A549 (cell line): ENCODE measurements around the gene CLSTN2. TPM values are rescaled to one million over a fixed set of nuclear protein-coding genes. Genes with fewer than 3 reads are reported as not detected.

Experiments used
- ATAC-seq, 2 experiments: fragments of 200-7000 bp in 1 of 2; fragments of >200 bp in 1 of 2; cut with Nextera tagmentation in 1 of 2; cut with Tn5 transposase in 1 of 2; 3 replicates each; pipeline versions ENCODE4 v1.8.0 to v1.9.1; 2018 to 2020; ENCODE audit warnings: mild to moderate bottlenecking in 1 of 2, moderate library complexity in 1 of 2
- CTCF ChIA-PET: fragments of 300-600 bp; sonication (Branson Sonifier 250); formaldehyde crosslinking; extraction: SDS; loops from one replicate; lab custom pipeline; 2021; ENCODE audit warnings: antibody characterized with exemption, inconsistent platforms; lab: Yijun Ruan, JAX
- POLR2A ChIA-PET: fragments of 350-600 bp; formaldehyde crosslinking; extraction: SDS; loops from one replicate; lab custom pipeline; 2021; ENCODE audit warnings: antibody characterized with exemption, inconsistent platforms; lab: Yijun Ruan, JAX
- DNase-seq, 2 experiments: peaks; one replicate each; pipeline versions ENCODE4 v3.0.0 to v3.0.0-alpha.2; 2011 to 2016; ENCODE audit warnings: low read depth in 1 of 2, low spot score in 1 of 2
- FAIRE-seq: peaks from 2 replicates; lab custom pipeline; 2011; peaks lifted over from hg19 to GRCh38; lab: Jason Lieb, UNC
- H3K27ac ChIP-seq, 2 experiments: fragments of >200 bp; sonication (Bioruptor Twin); formaldehyde crosslinking; 3 replicates each; pipeline ENCODE4 v1.5.1; 2016 to 2017
- H3K4me1 ChIP-seq: fragments of >200 bp; sonication (Bioruptor Twin); formaldehyde crosslinking; 3 replicates; pipeline ENCODE4 v1.6.1; 2016
- H3K4me2 ChIP-seq: fragments of >200 bp; sonication (Bioruptor Twin); formaldehyde crosslinking; 3 replicates; pipeline ENCODE4 v1.6.1; 2016
- H3K4me3 ChIP-seq: fragments of >200 bp; sonication (Bioruptor Twin); formaldehyde crosslinking; 3 replicates; pipeline ENCODE4 v1.5.1; 2016
- H3K9me3 ChIP-seq: fragments of >200 bp; sonication (Bioruptor Twin); formaldehyde crosslinking; 3 replicates; pipeline ENCODE4 v1.6.1; 2016
- BHLHE40 ChIP-seq: IDR thresholded peaks from 2 replicates; pipeline ENCODE4 v1.6.1; 2012; ENCODE audit warnings: low read depth, low read length, inconsistent platforms
- CBX2 ChIP-seq: fragments of 200-600 bp; sonication (generic); IDR thresholded peaks from 2 replicates; pipeline ENCODE4 v1.6.1; 2016; ENCODE audit warnings: low read depth, mild to moderate bottlenecking, borderline replicate concordance
- CEBPB ChIP-seq, 2 experiments: fragments of >200 bp in 1 of 2; sonication (Bioruptor Twin) in 1 of 2; formaldehyde crosslinking in 1 of 2; IDR thresholded peaks; 2 replicates each; pipeline ENCODE4 v1.6.1; 2012 to 2016
- EHMT2 ChIP-seq: fragments of 200-600 bp; sonication (generic); IDR thresholded peaks from 2 replicates; pipeline ENCODE4 v1.6.1; 2016; ENCODE audit warnings: antibody characterized with exemption, low read depth, mild to moderate bottlenecking, moderate library complexity
- EP300 ChIP-seq, 2 experiments: fragments of >200 bp; sonication (Bioruptor Twin); formaldehyde crosslinking; IDR thresholded peaks; 2 replicates in 1 of 2; 3 replicates in 1 of 2; pipeline ENCODE4 v1.6.1; 2016 to 2017
- ESRRA ChIP-seq: fragments of 150-350 bp; IDR thresholded peaks from 2 replicates; pipeline ENCODE4 v1.6.1; 2014; ENCODE audit warnings: mild to moderate bottlenecking, low read length, borderline replicate concordance
- FOSB ChIP-seq: fragments of 250-450 bp; sonication (Bioruptor Pico); IDR thresholded peaks from 2 replicates; pipeline ENCODE4 v1.5.0; 2020; ENCODE audit warnings: mild to moderate bottlenecking, moderate library complexity
- HDAC2 ChIP-seq: fragments of 200-600 bp; sonication (generic); IDR thresholded peaks from 2 replicates; pipeline ENCODE4 v1.6.1; 2016
- HEYL ChIP-seq: fragments of 250-450 bp; sonication (Bioruptor Pico); IDR thresholded peaks from 2 replicates; pipeline ENCODE4 v1.8.0; 2021; ENCODE audit warnings: mild to moderate bottlenecking, moderate library complexity
- HMGXB4 ChIP-seq: fragments of 250-450 bp; sonication (Bioruptor Pico); IDR thresholded peaks from 2 replicates; pipeline ENCODE4 v1.5.0; 2021; ENCODE audit warnings: mild to moderate bottlenecking, moderate library complexity, borderline replicate concordance
- HOXA7 ChIP-seq: fragments of 250-450 bp; sonication (Bioruptor Pico); IDR thresholded peaks from 2 replicates; pipeline ENCODE4 v1.5.0; 2020; ENCODE audit warnings: mild to moderate bottlenecking, moderate library complexity
- HOXB13 ChIP-seq: fragments of 250-450 bp; sonication (Bioruptor Pico); IDR thresholded peaks from 2 replicates; pipeline ENCODE4 v1.5.0; 2020; ENCODE audit warnings: low read depth, mild to moderate bottlenecking, moderate library complexity
- JUN ChIP-seq, 2 experiments: fragments of >200 bp; sonication (Bioruptor Twin); formaldehyde crosslinking; IDR thresholded peaks; 2 replicates in 1 of 2; 3 replicates in 1 of 2; pipeline ENCODE4 v1.6.1; 2016 to 2017
- JUNB ChIP-seq: fragments of >200 bp; sonication (Bioruptor Twin); formaldehyde crosslinking; IDR thresholded peaks from 2 replicates; pipeline ENCODE4 v1.6.1; 2016
- KDM1A ChIP-seq: fragments of 200-600 bp; sonication (generic); IDR thresholded peaks from 2 replicates; pipeline ENCODE4 v1.6.1; 2016; ENCODE audit warnings: low read depth, mild to moderate bottlenecking
- MAZ ChIP-seq: fragments of 150-350 bp; IDR thresholded peaks from 2 replicates; pipeline ENCODE4 v1.6.1; 2014; ENCODE audit warnings: antibody characterized with exemption, low read depth, low read length, borderline replicate concordance
- NPAS2 ChIP-seq: fragments of 250-450 bp; sonication (Bioruptor Pico); IDR thresholded peaks from 2 replicates; pipeline ENCODE4 v1.8.0; 2022; ENCODE audit warnings: mild to moderate bottlenecking, moderate library complexity, borderline replicate concordance
- PBX3 ChIP-seq: IDR thresholded peaks from 2 replicates; pipeline ENCODE4 v1.6.1; 2012
- POLR2AphosphoS2 ChIP-seq: conservative IDR thresholded peaks from 2 replicates; pipeline ENCODE4 v1.6.1; 2012; ENCODE audit warnings: low read length, improper control_type of control experiment, inconsistent platforms
- RAD21 ChIP-seq, 2 experiments: fragments of >200 bp in 1 of 2; sonication (Bioruptor Twin) in 1 of 2; formaldehyde crosslinking in 1 of 2; IDR thresholded peaks in 1 of 2; conservative IDR thresholded peaks in 1 of 2; 2 replicates in 1 of 2; 3 replicates in 1 of 2; pipeline ENCODE4 v1.6.1; 2012 to 2018; ENCODE audit warnings: inconsistent platforms in 1 of 2
- RARB ChIP-seq: fragments of 250-450 bp; sonication (Bioruptor Pico); IDR thresholded peaks from 2 replicates; pipeline ENCODE4 v1.8.0; 2021; ENCODE audit warnings: mild to moderate bottlenecking, moderate library complexity
- RNF2 ChIP-seq: fragments of 200-600 bp; sonication (generic); IDR thresholded peaks from 2 replicates; pipeline ENCODE4 v1.6.1; 2016; ENCODE audit warnings: low read depth, mild to moderate bottlenecking, antibody characterized with exemption, moderate library complexity, borderline replicate concordance
- ZFP36 ChIP-seq: fragments of 450-650 bp; IDR thresholded peaks from 2 replicates; pipeline ENCODE4 v1.6.1; 2014; ENCODE audit warnings: borderline replicate concordance; ENCODE audit not compliant: partially characterized antibody
- WGBS: methylation state at CpG from one replicate; pipeline ENCODE4 v1.1.6; 2017; ENCODE audit errors: missing lambda C conversion rate; 5-methylcytosine and 5-hydroxymethylcytosine counted together
- polyA plus RNA-seq, 4 experiments: library from polyadenylated mRNA; depleted of rRNA in 3 of 4; stranded (reverse); fragments of >200 nt; fragmentation: RNase III in 1 of 4; extraction: RNeasy Plus Mini Kit Qiagen cat#74134 plus additional on column Dnase treatment in 1 of 4; gene quantifications; 2 replicates in 3 of 4; 3 replicates in 1 of 4; pipeline ENCODE4 v1.2.3, GENCODE V29; 2011 to 2017
- TF ChIP-seq, protein P1 (sequence below): fragments of >200 bp; sonication (Bioruptor Twin); formaldehyde crosslinking; IDR thresholded peaks from 2 replicates; pipeline ENCODE4 v1.6.1; 2016
- TF ChIP-seq, protein P2 (sequence below): fragments of 250-450 bp; sonication (Bioruptor Pico); IDR thresholded peaks from 2 replicates; pipeline ENCODE4 v1.5.0; 2020; ENCODE audit warnings: low read depth, mild to moderate bottlenecking, moderate library complexity

The CLSTN2 gene
- polyA plus RNA-seq, 2 of the 4 experiments (the other 2 are of a cell fraction): 0.03 to 0.04 TPM

DNA sequence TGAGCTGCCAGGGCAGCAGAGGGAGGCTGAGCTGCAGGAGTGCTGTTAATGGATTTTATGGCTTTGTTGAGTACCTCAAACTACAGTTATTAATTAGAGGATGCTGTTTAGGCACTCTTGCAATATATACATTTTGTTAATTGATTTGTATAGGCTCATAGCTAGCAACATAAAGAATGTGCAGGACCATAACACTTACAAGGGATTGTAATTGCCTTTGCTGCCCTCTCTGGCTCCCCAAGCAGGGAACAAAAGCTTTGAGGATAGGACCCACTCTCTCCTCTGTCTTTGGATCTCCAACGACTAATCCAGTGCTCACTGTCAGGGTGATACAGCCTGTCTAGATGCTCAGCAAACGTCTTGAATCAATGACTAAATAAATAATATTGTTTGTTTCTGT, 1.2 kb upstream of the CLSTN2 start:
- ATAC-seq: no peak
- POLR2A ChIA-PET: no interaction called here

GRCh38 chr3:139934613-139935015, 371 bp upstream of the CLSTN2 start:
- no peak for FAIRE-seq
- ChIA-PET CTCF (interaction anchor here (1.0 kb wide), 1 partner anchor 97 kb away, joined by 3 read pairs; no protein-coding TSS in a partner anchor), POLR2A (no interaction called here)
- Histone ChIP-seq H3K9me3 (no peaks in the 10 kb centered on the region), H3K4me3 (peak overlapping the region; percentile 47), H3K27ac (no peak overlapping the region), H3K4me1 (peaks cover 10% of the 10 kb centered on the region), H3K4me2 (peak overlapping the region; percentile 93)
- TF ChIP-seq JUNB: no peak
- peak in 1 of 2 experiments; percentile 40; a peak in 1 of 5 replicates for TF ChIP-seq RAD21 (conservative IDR thresholded peaks at IDR 0.05 in 1 of 2, IDR thresholded peaks at IDR 0.05 in 1 of 2)
- no peak for TF ChIP-seq HDAC2
- no CpG with 5 or more reads among the region's 25 CpGs for WGBS
- ATAC-seq: peak; percentile 75 to 90
- DNase-seq: peak; percentile 22 to 37

More for the DNA sequence above, 1.2 kb upstream of the CLSTN2 start:
- DNase-seq: no peak
- H3K27ac ChIP-seq: no peak overlapping the region
- H3K4me1 ChIP-seq: peaks cover 10% of the 10 kb centered on the region
- CTCF ChIA-PET: no interaction called here
- H3K9me3 ChIP-seq: no peaks in the 10 kb centered on the region
- no peak for FAIRE-seq
- no peak overlapping the region for H3K4me3 ChIP-seq
- TF ChIP-seq JUNB: no peak
- no peak for TF ChIP-seq HEYL (CRISPR knock-in tag)
- no peak for TF ChIP-seq KDM1A
- TF ChIP-seq MAZ: no peak
- TF ChIP-seq HOXA7: no peak
- TF ChIP-seq BHLHE40: no peak
- H3K4me2 ChIP-seq: no peak overlapping the region
- WGBS: 3% methylated on average over 2 of the region's 2 CpGs

- Histone ChIP-seq H3K27ac (no peak overlapping the region), H3K9me3 (no peaks in the 10 kb centered on the region), H3K4me1 (peaks cover 10% of the 10 kb centered on the region), H3K4me2 (peak overlapping the region; percentile 93), H3K4me3 (peak overlapping the region; percentile 47; the same call in 2 of the 3 replicates)
- POLR2A ChIA-PET: no interaction called here
- WGBS: 4% methylated on average over 8 of the region's 42 CpGs
- ATAC-seq (no peak), FAIRE-seq (no peak), DNase-seq (no peak)
- CTCF ChIA-PET: interaction anchor here (0.6 to 1.0 kb wide), 3 partner anchors 19 to 490 kb away, joined by 3 to 4 read pairs (median 3); no protein-coding TSS in a partner anchor
- TF ChIP-seq HMGXB4 (CRISPR knock-in tag) (no peak), CEBPB (IDR thresholded peaks at IDR 0.05) (no peak), NPAS2 (CRISPR knock-in tag) (no peak), RNF2 (no peak), POLR2AphosphoS2 (no peak), JUN (IDR thresholded peaks at IDR 0.05) (no peak), KDM1A (no peak), RARB (no peak), ZFP36 (no peak), PBX3 (no peak), EHMT2 (no peak), FOSB (no peak), HOXB13 (CRISPR knock-in tag) (no peak), EP300 (IDR thresholded peaks at IDR 0.05) (no peak), ESRRA (no peak), CBX2 (no peak)
- TF ChIP-seq, protein P1, sequence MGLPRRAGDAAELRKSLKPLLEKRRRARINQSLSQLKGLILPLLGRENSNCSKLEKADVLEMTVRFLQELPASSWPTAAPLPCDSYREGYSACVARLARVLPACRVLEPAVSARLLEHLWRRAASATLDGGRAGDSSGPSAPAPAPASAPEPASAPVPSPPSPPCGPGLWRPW: no peak
- TF ChIP-seq, protein P2, sequence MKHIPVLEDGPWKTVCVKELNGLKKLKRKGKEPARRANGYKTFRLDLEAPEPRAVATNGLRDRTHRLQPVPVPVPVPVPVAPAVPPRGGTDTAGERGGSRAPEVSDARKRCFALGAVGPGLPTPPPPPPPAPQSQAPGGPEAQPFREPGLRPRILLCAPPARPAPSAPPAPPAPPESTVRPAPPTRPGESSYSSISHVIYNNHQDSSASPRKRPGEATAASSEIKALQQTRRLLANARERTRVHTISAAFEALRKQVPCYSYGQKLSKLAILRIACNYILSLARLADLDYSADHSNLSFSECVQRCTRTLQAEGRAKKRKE (CRISPR knock-in tag): no peak
Observed at GRCh38 chr3:139935866-139936817, 1.2 kb downstream of the CLSTN2 start.
